ENCODE data around the gene APOF. TPM values are rescaled to one million over a fixed set of nuclear protein-coding genes. Genes with fewer than 3 reads are reported as not detected.
"Not testable (repeated sequence)": the region's sequence is repeated elsewhere in the genome, so short reads cannot be mapped to it uniquely, and the experiment has no call there.

The APOF gene
- total RNA-seq, 1 donor from 2014 or later: not detected

GRCh38 chr12:56336361-56337167 lies 26.1 kb downstream of the APOF start:
- DNase-seq (ENCODE audit: low read depth): no peak
- no peak for TF ChIP-seq CTCF (conservative IDR thresholded peaks at IDR 0.05; ENCODE audit: low read depth, low read length)
- H3K4me3 ChIP-seq (ENCODE audit: low read depth, low read length): no peak overlapping the region

GRCh38 chr12:56335527-56335926 lies 27.1 kb downstream of the APOF start:
- not testable (repeated sequence) for H3K4me3 ChIP-seq (ENCODE audit: low read depth, low read length); DNase-seq (ENCODE audit: low read depth)

GRCh38 chr12:56334490-56334793 lies 28.2 kb downstream of the APOF start:
- TF ChIP-seq CTCF (conservative IDR thresholded peaks at IDR 0.05; ENCODE audit: low read depth, low read length): no peak
- peak overlapping the region; percentile 65 for H3K4me3 ChIP-seq (ENCODE audit: low read depth, low read length)
- no peak for DNase-seq (ENCODE audit: low read depth)

GRCh38 chr12:56333679-56334489 lies 28.8 kb downstream of the APOF start, which contains the start of gene PAN2:
Gene PAN2 (minus strand): TSS chr12:56334000. CDS start chr12:56333094, 906 bp downstream.
- peak; percentile 89 for DNase-seq (ENCODE audit: low read depth)
- H3K4me3 ChIP-seq (ENCODE audit: low read depth, low read length): peak within 1 kb of the TSS; percentile 65
- TF ChIP-seq CTCF (conservative IDR thresholded peaks at IDR 0.05; ENCODE audit: low read depth, low read length): peak; percentile 71

GRCh38 chr12:56333197-56333678 lies 29.4 kb downstream of the APOF start:
- H3K4me3 ChIP-seq (ENCODE audit: low read depth, low read length): peak overlapping the region; percentile 65
- no peak for DNase-seq (ENCODE audit: low read depth)
- TF ChIP-seq CTCF (conservative IDR thresholded peaks at IDR 0.05; ENCODE audit: low read depth, low read length): no peak

GRCh38 chr12:56332512-56333196 lies 30.0 kb downstream of the APOF start:
- TF ChIP-seq CTCF (conservative IDR thresholded peaks at IDR 0.05; ENCODE audit: low read depth, low read length): no peak
- peak overlapping the region; percentile 65 for H3K4me3 ChIP-seq (ENCODE audit: low read depth, low read length)
- DNase-seq (ENCODE audit: low read depth): no peak

GRCh38 chr12:56330936-56331490 lies 31.6 kb downstream of the APOF start:
- no peak overlapping the region for H3K4me3 ChIP-seq (ENCODE audit: low read depth, low read length)
- TF ChIP-seq CTCF (conservative IDR thresholded peaks at IDR 0.05; ENCODE audit: low read depth, low read length): no peak
- no peak for DNase-seq (ENCODE audit: low read depth)
